Immature natural killer cell (primary cell): Measurements from ENCODE around the gene C10orf95. TPM values are rescaled to one million over a fixed set of nuclear protein-coding genes. Genes with fewer than 3 reads are reported as not detected.
"Not testable (repeated sequence)": the region's sequence is repeated elsewhere in the genome, so short reads cannot be mapped to it uniquely, and the experiment has no call there.

Source experiments
- DNase-seq, 3 donors: peaks; one replicate each; pipeline ENCODE4 v3.0.0; 2022; ENCODE audit warnings: mixed read lengths in 1 of 3
- H3K27ac Mint-ChIP-seq, 6 donors: one replicate each; pipeline ENCODE4 v1.8.0; 2020; ENCODE audit warnings: mixed read lengths in 6 of 6, mild to moderate bottlenecking in 5 of 6, inconsistent platforms in 4 of 6, moderate library complexity in 3 of 6
- H3K27me3 Mint-ChIP-seq, 3 donors: one replicate each; pipeline ENCODE4 v1.8.0; 2020 to 2021; ENCODE audit warnings: low read depth in 3 of 3, mild to moderate bottlenecking in 3 of 3, mixed read lengths in 3 of 3, moderate library complexity in 3 of 3, inconsistent platforms in 1 of 3
- H3K36me3 Mint-ChIP-seq, 3 donors: one replicate each; pipeline ENCODE4 v1.8.0; 2020; ENCODE audit warnings: mixed read lengths in 3 of 3, inconsistent platforms in 2 of 3, mild to moderate bottlenecking in 2 of 3
- H3K4me1 Mint-ChIP-seq, 2 donors: one replicate each; pipeline ENCODE4 v1.8.0; 2020; ENCODE audit warnings: inconsistent platforms in 2 of 2, mild to moderate bottlenecking in 2 of 2, mixed read lengths in 2 of 2, moderate library complexity in 1 of 2
- H3K4me3 Mint-ChIP-seq, 5 donors: one replicate each; pipeline ENCODE4 v1.8.0; 2020; ENCODE audit warnings: mild to moderate bottlenecking in 5 of 5, mixed read lengths in 5 of 5, inconsistent platforms in 3 of 5, moderate library complexity in 3 of 5
- H3K9me3 Mint-ChIP-seq, 6 donors: one replicate each; pipeline ENCODE4 v1.8.0; 2020; ENCODE audit warnings: mild to moderate bottlenecking in 6 of 6, mixed read lengths in 6 of 6, inconsistent platforms in 4 of 6, moderate library complexity in 3 of 6
- polyA plus RNA-seq, 3 donors: library from polyadenylated mRNA; unstranded; fragments of 300-500 nt; fragmentation: Illumina TruSeq; gene quantifications; one replicate each; pipeline ENCODE4 v1.2.3, GENCODE V29; 2021

Gene C10orf95
- polyA plus RNA-seq, 3 donors from 2014 or later, result 0.32 to 0.67 (median 0.59) TPM

GRCh38 chr10:102460836-102461186, 9.5 kb upstream of the C10orf95 start:
- peak overlapping the region; percentile 69 to 88 (median 72) for H3K27ac Mint-ChIP-seq
- no peaks in the 10 kb centered on the region for H3K9me3 Mint-ChIP-seq
- peak overlapping the region; percentile 83 to 94 (median 91) for H3K4me3 Mint-ChIP-seq
- peaks cover 26% of the 10 kb centered on the region in 2 donors for H3K4me1 Mint-ChIP-seq
- H3K27me3 Mint-ChIP-seq, result peaks cover 0 to 4% (median 4%) of the 10 kb centered on the region in 3 donors
- DNase-seq, result no peak
- peaks cover 0 to 4% (median 0%) of the 10 kb centered on the region in 3 donors for H3K36me3 Mint-ChIP-seq

- peaks cover 0 to 4% (median 4%) of the 10 kb centered on the region in 3 donors for H3K27me3 Mint-ChIP-seq
- H3K4me3 Mint-ChIP-seq, result no peak overlapping the region
- H3K9me3 Mint-ChIP-seq, result no peaks in the 10 kb centered on the region
- peaks cover 26% of the 10 kb centered on the region in 2 donors for H3K4me1 Mint-ChIP-seq
- no peak overlapping the region for H3K27ac Mint-ChIP-seq
- H3K36me3 Mint-ChIP-seq, result peaks cover 0 to 2% (median 0%) of the 10 kb centered on the region in 3 donors
- no peak for DNase-seq
Measured at GRCh38 chr10:102458656-102459055, 7.3 kb upstream of the C10orf95 start.

DNA sequence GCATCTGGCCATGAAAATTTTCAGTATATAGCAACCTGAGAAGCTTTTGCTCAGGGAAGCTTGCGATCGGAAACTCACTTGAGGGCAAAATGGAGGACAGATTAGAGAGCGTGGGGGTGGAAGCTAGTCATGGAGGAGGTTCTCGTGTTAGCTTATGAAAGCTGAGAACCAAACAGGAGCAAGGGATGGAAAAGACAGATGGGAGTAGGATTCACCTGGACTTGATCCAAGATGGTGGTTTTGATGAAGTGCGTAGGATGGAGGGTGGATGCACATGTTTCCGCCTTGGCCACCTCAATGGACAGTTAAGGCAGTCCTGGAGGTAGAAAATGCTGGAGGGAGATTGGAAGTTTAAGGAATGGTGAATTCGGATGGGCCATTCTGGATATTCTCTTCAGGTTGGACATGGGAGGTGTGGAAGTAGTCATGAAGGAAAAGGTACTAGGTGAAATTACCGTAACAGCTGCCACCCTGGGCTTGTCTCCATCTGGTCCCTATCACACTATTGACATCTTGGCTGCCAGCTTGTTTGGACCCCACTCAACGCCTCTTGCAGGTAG, 6.3 kb upstream of the C10orf95 start:
- Mint-ChIP-seq H3K36me3 (no peaks in the 10 kb centered on the region), H3K27ac (peak overlapping the region in 3 of 6 donors; percentile 24 to 72 (median 32)), H3K4me3 (no peak overlapping the region), H3K4me1 (peaks cover 28 to 29% of the 10 kb centered on the region in 2 donors), H3K27me3 (peaks cover 0 to 4% (median 3%) of the 10 kb centered on the region in 3 donors), H3K9me3 (no peaks in the 10 kb centered on the region)
- no peak for DNase-seq

- Mint-ChIP-seq H3K27me3 (peaks cover 0 to 1% (median 0%) of the 10 kb centered on the region in 3 donors), H3K4me1 (peaks cover 20 to 21% of the 10 kb centered on the region in 2 donors), H3K9me3 (no peaks in the 10 kb centered on the region), H3K36me3 (no peaks in the 10 kb centered on the region), H3K4me3 (no peak overlapping the region), H3K27ac (peak overlapping the region in 2 of 6 donors; percentile 16 to 79)
- no peak for DNase-seq
Measured at GRCh38 chr10:102455893-102456471, 4.6 kb upstream of the C10orf95 start.

GRCh38 chr10:102454662-102455487, 3.5 kb upstream of the C10orf95 start:
- H3K36me3 Mint-ChIP-seq, DNase-seq, H3K9me3 Mint-ChIP-seq, H3K4me3 Mint-ChIP-seq, H3K27me3 Mint-ChIP-seq: not testable (repeated sequence)
- Mint-ChIP-seq H3K27ac (peak overlapping the region in 1 of 6 donors; percentile 30), H3K4me1 (peaks cover 15 to 16% of the 10 kb centered on the region in 2 donors)

GRCh38 chr10:102453502-102453901, 2.2 kb upstream of the C10orf95 start:
- DNase-seq, result no peak
- H3K4me1 Mint-ChIP-seq, result peaks cover 21 to 26% of the 10 kb centered on the region in 2 donors
- no peaks in the 10 kb centered on the region for H3K9me3 Mint-ChIP-seq
- H3K36me3 Mint-ChIP-seq, result no peaks in the 10 kb centered on the region
- no peak overlapping the region for H3K4me3 Mint-ChIP-seq
- H3K27ac Mint-ChIP-seq, result peak overlapping the region in 2 of 6 donors; percentile 81 to 85
- peaks cover 0 to 7% (median 5%) of the 10 kb centered on the region in 3 donors for H3K27me3 Mint-ChIP-seq

DNA sequence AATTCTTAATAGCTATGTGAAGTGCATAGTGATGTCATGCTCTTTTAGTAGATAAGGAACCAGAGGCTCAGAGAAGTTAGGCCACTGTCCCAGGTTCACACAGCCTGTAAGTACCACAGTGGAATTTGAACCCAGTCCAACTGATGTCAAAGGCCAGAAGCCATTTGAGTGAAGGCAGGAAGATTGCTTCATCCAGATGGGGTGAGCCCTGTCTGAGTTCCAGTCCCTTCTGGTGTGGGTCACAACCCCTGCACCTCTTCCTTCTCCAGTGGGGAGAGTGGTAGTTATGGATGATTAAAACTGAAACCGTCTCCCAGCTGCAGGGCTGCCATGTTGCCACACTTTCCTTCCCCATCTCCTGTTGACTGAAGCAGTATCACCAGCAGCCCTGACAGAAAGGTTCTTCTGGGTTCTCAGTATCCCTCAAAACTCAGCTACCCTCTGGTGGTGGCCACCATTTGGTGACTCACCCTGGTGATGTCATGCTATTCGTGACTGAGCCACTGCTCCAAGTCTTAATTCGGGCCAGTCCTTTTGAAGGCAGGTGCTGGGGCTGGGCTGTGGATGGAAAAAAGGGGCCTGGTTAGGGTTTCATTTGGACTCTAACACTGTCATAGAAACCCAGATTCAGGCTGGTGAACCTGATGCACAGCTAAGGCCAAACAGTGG, 1.5 kb upstream of the C10orf95 start:
- Mint-ChIP-seq H3K4me1 (peaks cover 21 to 26% of the 10 kb centered on the region in 2 donors), H3K9me3 (no peaks in the 10 kb centered on the region), H3K4me3 (peak overlapping the region in 3 of 5 donors; percentile 34 to 83 (median 55)), H3K27ac (peak overlapping the region; percentile 18 to 81 (median 52)), H3K36me3 (no peaks in the 10 kb centered on the region), H3K27me3 (peaks cover 0 to 7% (median 3%) of the 10 kb centered on the region in 3 donors)
- DNase-seq, result no peak

DNA sequence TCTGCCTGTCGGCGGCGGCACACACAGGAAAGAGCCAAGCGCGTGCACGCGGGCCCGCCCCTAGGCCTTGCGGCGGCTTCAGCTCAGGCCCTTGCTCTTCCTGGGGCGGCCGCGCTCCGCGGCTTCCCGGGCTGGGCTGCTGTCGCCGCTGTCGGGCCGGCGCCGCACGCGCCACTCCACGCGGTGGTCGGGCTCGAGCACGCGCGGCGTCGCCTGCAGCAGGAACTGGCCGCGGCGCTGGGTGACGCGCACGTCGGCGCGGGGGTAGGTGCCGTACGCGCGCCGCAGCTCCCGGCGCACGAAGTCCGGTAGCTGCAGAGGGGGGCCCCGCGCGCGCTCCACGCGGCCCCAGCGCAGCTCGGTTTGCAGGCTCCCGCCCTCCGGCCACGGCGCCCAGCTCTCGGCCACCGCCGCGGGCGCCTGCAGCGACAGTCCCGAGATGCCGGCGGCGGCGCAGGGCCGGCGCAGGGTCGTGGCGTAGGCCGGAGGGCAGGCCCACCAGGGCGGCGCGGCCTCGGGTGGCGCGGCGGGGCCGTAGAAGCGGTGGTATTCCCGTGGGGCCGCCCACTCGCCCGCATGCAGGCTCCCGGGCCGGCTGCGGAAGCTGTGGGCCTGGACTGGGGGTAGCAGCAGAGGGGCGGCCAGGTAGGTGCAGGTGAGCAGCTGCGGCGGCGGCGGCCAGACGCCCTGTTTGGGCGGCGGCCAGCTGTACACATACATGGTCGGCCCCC, 804 bp downstream of the C10orf95 start:
- H3K36me3 Mint-ChIP-seq, result no peaks in the 10 kb centered on the region
- peak overlapping the region; percentile 89 to 96 (median 96) for H3K27ac Mint-ChIP-seq
- peaks cover 21 to 26% of the 10 kb centered on the region in 2 donors for H3K4me1 Mint-ChIP-seq
- H3K9me3 Mint-ChIP-seq, result no peaks in the 10 kb centered on the region
- H3K4me3 Mint-ChIP-seq, result peak overlapping the region; percentile 95 to 97 (median 96)
- DNase-seq, result peak; percentile 92 to 95 (median 94)
- peaks cover 0 to 7% (median 3%) of the 10 kb centered on the region in 3 donors for H3K27me3 Mint-ChIP-seq

DNA sequence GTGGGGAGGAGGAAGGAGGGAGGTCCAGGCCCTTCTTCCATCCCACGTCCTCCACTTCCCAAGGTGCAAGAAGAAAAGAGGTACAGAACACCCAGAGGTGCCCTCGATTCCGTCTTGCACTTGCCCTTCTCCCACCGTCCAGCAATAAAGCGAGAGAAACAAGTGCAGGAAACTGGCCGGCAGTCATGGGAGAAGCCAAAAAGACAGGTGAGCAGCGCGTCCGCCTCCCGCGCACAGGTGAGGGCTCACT, 1.3 kb downstream of the C10orf95 start:
- H3K4me3 Mint-ChIP-seq, result peak overlapping the region; percentile 95 to 97 (median 96)
- H3K36me3 Mint-ChIP-seq, result no peaks in the 10 kb centered on the region
- DNase-seq, result no peak
- H3K4me1 Mint-ChIP-seq, result peaks cover 21 to 26% of the 10 kb centered on the region in 2 donors
- peak overlapping the region; percentile 89 to 96 (median 96) for H3K27ac Mint-ChIP-seq
- H3K9me3 Mint-ChIP-seq, result no peaks in the 10 kb centered on the region
- H3K27me3 Mint-ChIP-seq, result peaks cover 0 to 7% (median 3%) of the 10 kb centered on the region in 3 donors

GRCh38 chr10:102449321-102450123, 1.8 kb downstream of the C10orf95 start:
- no peaks in the 10 kb centered on the region for H3K9me3 Mint-ChIP-seq
- peak overlapping the region; percentile 89 to 96 (median 96) for H3K27ac Mint-ChIP-seq
- H3K27me3 Mint-ChIP-seq, result peaks cover 0 to 7% (median 3%) of the 10 kb centered on the region in 3 donors
- H3K36me3 Mint-ChIP-seq, result no peaks in the 10 kb centered on the region
- DNase-seq, result peak; percentile 78 to 85 (median 82)
- peaks cover 21 to 26% of the 10 kb centered on the region in 2 donors for H3K4me1 Mint-ChIP-seq
- H3K4me3 Mint-ChIP-seq, result peak overlapping the region; percentile 95 to 97 (median 96)

DNA sequence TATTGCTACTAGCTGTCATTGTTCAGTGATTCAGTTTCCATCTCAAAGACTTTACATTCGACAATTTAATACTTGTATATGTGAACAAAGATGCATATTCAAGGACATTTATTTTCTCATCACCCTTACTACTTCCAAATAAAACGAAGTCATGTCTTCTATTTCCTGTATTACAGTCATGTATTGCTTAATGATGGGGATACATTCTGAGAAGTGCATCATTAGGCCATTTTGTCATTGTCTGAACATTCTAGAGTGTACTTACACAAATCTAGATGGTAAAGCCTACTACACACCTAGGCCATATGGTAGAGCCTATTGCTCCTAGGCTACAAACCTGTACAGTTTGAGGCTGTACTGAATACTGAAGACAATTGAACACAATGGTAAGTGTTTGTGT, 6.5 kb downstream of the C10orf95 start:
- Mint-ChIP-seq H3K4me3 (no peak overlapping the region), H3K27ac (no peak overlapping the region), H3K4me1 (peaks cover 8 to 10% of the 10 kb centered on the region in 2 donors), H3K36me3 (no peaks in the 10 kb centered on the region), H3K9me3 (no peaks in the 10 kb centered on the region), H3K27me3 (peaks cover 0 to 4% (median 1%) of the 10 kb centered on the region in 3 donors)
- no peak for DNase-seq

DNA sequence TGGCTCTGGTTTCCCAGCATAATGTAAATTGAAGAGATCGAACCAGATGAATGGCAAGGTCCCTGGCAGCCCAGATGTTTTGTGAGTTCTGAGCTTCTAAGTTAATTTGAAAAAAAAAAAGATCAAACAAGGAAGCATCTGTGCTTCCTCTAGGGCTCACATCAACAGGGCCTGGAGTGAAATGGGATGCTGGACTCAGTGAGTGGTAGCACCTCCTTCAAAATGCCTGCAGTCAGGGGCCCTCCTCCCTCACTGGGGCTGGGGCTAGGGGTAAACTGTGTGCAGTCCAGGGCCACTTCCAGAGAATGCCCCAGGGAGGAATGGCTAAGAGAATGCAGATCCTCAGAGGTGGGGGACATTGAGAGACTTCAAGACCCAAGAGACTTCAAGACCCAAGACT, 13.0 kb downstream of the C10orf95 start:
- Mint-ChIP-seq H3K9me3 (no peaks in the 10 kb centered on the region), H3K4me1 (peaks cover 43 to 49% of the 10 kb centered on the region in 2 donors), H3K27ac (peak overlapping the region in 2 of 6 donors; percentile 40 to 60), H3K27me3 (peaks cover 1 to 8% (median 1%) of the 10 kb centered on the region in 3 donors), H3K4me3 (peak overlapping the region in 1 of 5 donors; percentile 15), H3K36me3 (peaks cover 0 to 5% (median 0%) of the 10 kb centered on the region in 3 donors)
- DNase-seq, result no peak
